HG02798 (cell line): ENCODE measurements around the gene SIT1.
"Not testable (repeated sequence)": the region's sequence is repeated elsewhere in the genome, so short reads cannot be mapped to it uniquely, and the experiment has no call there.

Experiments
- ATAC-seq: cut with Tn5 transposase; IDR thresholded peaks from one replicate; pipeline ENCODE4 v1.9.1; 2021; ENCODE audit warnings: mild to moderate bottlenecking; ENCODE audit not compliant: unreplicated experiment, poor library complexity

The SIT1 gene

GRCh38 chr9:35639631-35640030 is 11.1 kb downstream of the SIT1 start:
- ATAC-seq: no peak

DNA sequence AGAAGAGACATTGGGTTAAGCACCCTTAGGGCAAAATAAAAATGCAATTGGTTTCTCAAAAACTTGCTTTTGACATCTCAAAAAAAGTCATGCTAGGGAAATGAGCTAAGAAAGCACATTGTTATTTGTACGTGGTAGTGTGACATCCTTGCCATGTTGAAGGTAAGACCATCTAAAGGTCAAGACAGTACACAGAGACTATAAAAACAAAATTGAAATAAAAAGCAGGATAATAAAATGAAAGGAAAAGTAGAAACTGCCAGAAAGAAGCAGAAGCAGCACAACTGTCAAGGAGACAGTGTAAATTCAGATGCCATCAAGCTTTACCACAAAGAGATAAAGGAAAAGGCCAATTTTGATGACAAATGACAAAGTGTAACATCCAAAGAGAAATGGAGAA is 11.5 kb downstream of the SIT1 start:
- not testable (repeated sequence) for ATAC-seq

GRCh38 chr9:35638751-35639150 is 12.0 kb downstream of the SIT1 start:
- not testable (repeated sequence) for ATAC-seq

DNA sequence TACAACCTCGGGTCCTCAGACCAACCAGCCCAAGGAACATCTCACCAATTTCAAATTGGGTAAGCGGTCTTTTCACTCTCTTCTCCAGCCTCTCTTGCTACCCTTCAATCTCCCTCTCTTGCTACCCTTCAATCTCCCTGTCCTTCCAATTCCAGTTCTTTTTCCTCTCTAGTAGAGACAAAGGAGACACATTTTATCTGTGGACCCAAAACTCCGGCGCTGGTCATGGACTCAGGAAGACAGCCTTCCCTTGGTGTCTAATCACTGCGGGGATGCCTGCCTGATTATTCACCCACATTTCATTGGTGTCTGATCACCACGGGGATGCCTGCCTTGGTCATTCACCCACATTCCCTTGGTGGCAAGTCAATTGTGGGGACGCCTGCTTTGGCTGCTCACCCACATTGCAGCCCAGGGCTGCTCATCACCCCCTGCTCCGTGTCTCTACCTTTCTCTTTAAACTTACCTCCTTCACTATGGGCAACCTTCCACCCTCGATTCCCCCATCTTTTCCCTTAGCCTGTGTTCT is 13.2 kb downstream of the SIT1 start:
- not testable (repeated sequence) for ATAC-seq

DNA sequence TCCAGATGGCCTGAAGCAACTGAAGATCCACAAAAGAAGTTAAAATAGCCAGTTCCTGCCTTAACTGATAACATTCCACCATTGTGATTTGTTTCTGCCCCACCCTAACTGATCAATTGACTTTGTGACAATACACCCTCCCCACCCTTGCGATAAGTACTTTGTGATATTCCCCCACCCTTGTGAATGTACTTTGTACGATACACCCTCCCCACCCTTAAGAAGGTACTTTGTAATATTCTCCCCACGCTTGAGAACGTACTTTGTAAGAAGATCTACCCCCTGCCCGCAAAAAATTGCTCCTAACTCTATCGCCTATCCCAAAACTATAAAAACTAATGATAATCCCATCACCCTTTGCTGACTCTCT is 13.9 kb downstream of the SIT1 start:
- ATAC-seq: not testable (repeated sequence)

DNA sequence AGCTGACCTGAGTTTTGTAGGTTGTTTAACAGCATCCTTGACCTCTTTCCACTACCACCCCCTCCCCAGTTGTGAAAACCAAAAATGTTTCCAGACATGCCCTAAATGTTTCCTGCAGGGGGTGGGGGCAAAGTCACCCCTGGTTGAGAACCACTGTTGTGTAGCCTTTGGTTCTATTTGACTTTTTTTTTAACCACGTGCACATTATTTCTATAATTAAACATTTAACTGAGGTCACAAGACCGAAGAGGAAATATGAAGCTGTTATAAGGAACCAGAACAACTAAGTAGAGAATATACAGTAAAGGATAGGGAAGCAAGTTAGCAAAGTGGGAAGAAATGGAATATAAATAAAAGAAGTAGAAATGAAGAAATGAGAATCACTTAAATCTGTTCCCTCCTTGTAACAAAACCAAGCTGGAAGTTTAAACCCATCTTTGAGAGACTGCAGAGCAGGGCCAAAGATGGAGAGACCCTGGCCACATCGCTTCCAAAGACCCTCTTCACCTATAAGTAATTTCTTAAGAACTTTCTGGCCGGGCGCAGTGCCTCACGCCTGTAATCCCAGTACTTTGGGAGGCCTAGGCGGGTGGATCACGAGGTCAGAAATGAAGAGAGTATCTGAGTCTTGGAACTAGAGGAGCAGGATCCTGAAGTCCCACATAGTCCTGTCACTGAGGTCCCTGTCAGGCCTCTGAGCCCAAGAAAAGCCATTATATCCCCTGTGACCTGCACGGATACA is 14.4 kb downstream of the SIT1 start:
- no peak for ATAC-seq

GRCh38 chr9:35635730-35636129 is 15.0 kb downstream of the SIT1 start:
- ATAC-seq: no peak

GRCh38 chr9:35629597-35629996 is 21.1 kb downstream of the SIT1 start:
- ATAC-seq: no peak

- ATAC-seq: no peak
Observed at GRCh38 chr9:35628389-35628991, 22.2 kb downstream of the SIT1 start.

DNA sequence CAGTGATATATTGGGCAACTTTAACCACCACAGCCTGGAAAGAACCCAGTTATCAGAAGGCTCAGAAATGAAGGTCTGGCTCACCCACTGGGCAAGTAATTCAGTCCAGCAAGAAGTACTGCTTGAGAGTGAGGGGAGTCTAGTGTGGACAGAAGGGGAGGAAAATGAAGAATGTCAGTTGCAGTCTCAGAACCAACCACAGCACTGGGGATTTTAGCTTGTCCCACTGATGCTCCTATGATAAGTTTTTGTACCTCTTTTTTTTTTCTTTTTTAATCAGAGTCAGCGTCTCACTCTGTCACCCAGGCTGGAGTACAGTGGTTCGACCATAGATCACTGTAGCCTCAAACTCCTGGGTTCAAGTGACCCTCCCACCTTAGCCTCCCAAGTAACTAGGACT is 23.2 kb downstream of the SIT1 start:
- ATAC-seq: no peak

GRCh38 chr9:35619800-35620158 is 31.0 kb downstream of the SIT1 start:
- peak; percentile 59 for ATAC-seq

DNA sequence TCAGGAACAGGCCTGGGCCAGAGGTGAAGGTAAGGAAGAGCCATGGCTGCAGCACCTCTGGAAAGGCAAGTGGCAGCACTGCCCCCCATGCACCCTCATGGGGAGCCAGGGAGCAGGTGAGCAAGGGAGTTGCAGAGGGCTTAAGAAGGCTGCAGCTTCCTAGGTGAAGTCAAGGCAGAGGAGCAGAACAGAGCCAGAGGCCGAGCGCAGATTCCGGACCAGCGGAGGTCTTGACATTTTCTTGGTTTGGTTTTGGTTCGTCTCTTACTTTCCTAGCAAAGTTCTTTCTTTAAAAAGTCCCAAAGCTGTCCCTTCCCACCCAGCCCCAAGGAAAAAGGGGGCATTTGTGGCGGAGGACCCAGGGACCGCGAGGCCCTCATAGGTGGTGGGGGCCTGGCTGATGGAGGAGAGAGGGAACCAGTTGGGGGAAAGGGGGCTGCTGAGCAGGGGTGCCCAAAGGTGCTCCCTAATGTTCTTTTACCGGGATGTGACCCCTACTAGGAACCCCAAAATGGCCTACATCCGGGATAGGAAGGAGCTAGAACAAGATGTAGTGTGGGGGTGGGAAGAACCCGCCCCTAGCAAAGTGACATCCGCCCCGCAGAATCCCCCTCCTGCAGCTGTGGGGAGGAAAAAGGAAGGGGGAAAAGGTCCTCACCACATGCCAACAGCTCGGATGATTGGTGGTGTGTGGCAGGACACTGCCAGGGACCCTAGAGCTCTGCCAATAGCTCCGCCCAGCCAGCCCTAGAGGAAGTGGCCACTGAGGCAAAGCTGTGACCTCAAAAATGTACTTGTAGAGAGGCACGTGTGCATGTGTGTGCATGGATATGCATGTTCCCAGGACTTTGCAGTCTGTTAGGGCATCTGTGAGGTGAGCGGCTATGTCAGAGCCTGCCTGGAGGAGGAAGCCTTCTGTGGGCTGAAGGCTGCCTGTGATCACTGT is 31.6 kb downstream of the SIT1 start:
- ATAC-seq: peak; percentile 44

DNA sequence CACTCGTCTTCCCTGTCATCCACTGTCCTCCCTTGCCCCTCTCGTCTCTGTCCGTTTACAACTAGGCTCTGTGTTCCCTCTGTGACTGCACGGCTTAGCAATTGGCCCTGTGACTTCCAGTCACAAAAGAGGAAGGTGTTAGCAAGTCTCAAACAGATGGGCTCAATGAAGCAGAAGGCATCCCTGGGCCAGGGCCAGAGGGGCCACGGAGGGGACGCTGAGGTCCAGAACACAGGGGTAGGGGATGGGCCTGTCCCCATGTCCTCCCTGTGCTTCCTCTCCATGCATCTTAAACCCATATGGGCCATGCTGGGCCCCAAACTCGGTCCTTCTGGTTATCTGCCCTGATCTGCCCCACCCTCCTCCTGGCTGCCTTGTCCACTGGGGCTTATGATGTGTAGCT is 32.4 kb downstream of the SIT1 start, which contains the start of gene CD72:
TSS of gene CD72 (minus strand) at position 89 of the 403 bp plus-strand sequence. CDS start 110 bp downstream, outside the sequence.
- no peak for ATAC-seq

GRCh38 chr9:35617548-35617947 is 33.2 kb downstream of the SIT1 start:
- no peak for ATAC-seq

GRCh38 chr9:35616681-35617459 is 33.9 kb downstream of the SIT1 start:
- peak; percentile 42 for ATAC-seq

DNA sequence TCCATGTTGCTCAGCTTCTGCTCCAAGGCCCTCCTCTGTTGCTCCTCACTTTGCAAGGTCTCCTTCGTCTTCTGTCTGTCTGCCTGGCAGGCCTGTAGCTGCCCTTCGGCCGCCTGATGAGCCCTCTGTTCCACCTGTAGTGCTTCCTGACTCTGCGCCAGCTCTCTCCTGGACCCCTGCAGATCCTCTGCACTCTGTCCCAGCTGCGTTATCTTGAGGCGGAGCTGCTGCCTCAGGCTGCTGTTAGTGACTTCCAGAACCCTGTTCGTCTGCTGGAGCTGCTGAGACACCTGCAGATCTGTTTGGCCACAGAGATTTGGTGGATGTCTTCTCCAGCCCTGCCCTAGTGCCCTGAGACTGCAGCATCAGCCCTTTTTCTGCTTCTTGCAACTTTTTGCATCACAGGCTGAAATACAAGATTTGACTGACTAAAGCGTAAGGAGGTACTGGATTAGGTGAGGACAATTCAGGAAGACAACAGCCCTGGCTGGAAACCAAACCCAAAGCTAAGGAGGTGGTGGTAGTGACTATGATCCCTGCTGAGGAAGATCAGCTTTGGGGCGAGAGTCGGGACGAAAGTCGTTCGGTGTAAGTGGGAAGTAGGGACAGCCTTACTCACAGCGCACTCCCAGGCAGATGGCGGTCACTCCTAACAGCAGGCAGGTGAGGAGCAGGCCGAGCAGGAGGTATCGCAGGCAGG is 34.6 kb downstream of the SIT1 start:
- ATAC-seq: no peak

- no peak for ATAC-seq
Observed at GRCh38 chr9:35612843-35613242, 37.9 kb downstream of the SIT1 start.

GRCh38 chr9:35612066-35612465 is 38.7 kb downstream of the SIT1 start:
- not testable (repeated sequence) for ATAC-seq

- peak; percentile 64 for ATAC-seq
Observed at GRCh38 chr9:35611230-35611797, 39.4 kb downstream of the SIT1 start.
